ENCODE measurements around the gene NHLH2.

- TF ChIP-seq CTCF (IDR thresholded peaks at IDR 0.05; ENCODE audit: poor library complexity) = no peak
- TF ChIP-seq EZH2phosphoT487 (IDR thresholded peaks at IDR 0.05; ENCODE audit: low read depth, severe bottlenecking, unreplicated experiment) = no peak
Measured at GRCh38 chr1:115809847-115810246, 31.1 kb downstream of the NHLH2 start.
